ENCODE results near the gene PIP5K1C.

The PIP5K1C gene

GRCh38 chr19:3700242-3701032, at the start of gene PIP5K1C:
PIP5K1C (minus strand) TSS chr19:3700468; CDS start chr19:3700390, 78 bp downstream.
- peak; percentile 87 for DNase-seq (ENCODE audit: low spot score)

GRCh38 chr19:3748965-3749364, 48.7 kb upstream of the PIP5K1C start:
- no peak for DNase-seq (ENCODE audit: low spot score)

- no peak for DNase-seq (ENCODE audit: low spot score)
These were observed 46.2 kb upstream of the PIP5K1C start for GRCh38 chr19:3746371-3747056.

- DNase-seq (ENCODE audit: low spot score) = no peak
These were observed 45.2 kb upstream of the PIP5K1C start for GRCh38 chr19:3745363-3746045.

- peak; percentile 84 for DNase-seq (ENCODE audit: low spot score)
These were observed 43.2 kb upstream of the PIP5K1C start for GRCh38 chr19:3743486-3743885.

GRCh38 chr19:3740431-3740830, 40.2 kb upstream of the PIP5K1C start:
- DNase-seq (ENCODE audit: low spot score) = no peak

GRCh38 chr19:3738477-3739220, 38.4 kb upstream of the PIP5K1C start:
- no peak for DNase-seq (ENCODE audit: low spot score)

GRCh38 chr19:3737487-3738205, 37.4 kb upstream of the PIP5K1C start:
- no peak for DNase-seq (ENCODE audit: low spot score)

GRCh38 chr19:3736106-3736724, 35.9 kb upstream of the PIP5K1C start:
- DNase-seq (ENCODE audit: low spot score) = no peak

GRCh38 chr19:3734310-3734600, 34.0 kb upstream of the PIP5K1C start:
- no peak for DNase-seq (ENCODE audit: low spot score)

GRCh38 chr19:3733549-3734309, 33.5 kb upstream of the PIP5K1C start:
- DNase-seq (ENCODE audit: low spot score) = no peak

- DNase-seq (ENCODE audit: low spot score) = peak; percentile 35
These were observed 31.8 kb upstream of the PIP5K1C start for GRCh38 chr19:3732108-3732507.

- no peak for DNase-seq (ENCODE audit: low spot score)
These were observed 30.2 kb upstream of the PIP5K1C start for GRCh38 chr19:3730457-3730958.

- DNase-seq (ENCODE audit: low spot score) = no peak
These were observed 25.5 kb upstream of the PIP5K1C start for GRCh38 chr19:3725640-3726310.

- no peak for DNase-seq (ENCODE audit: low spot score)
These were observed 24.9 kb upstream of the PIP5K1C start for GRCh38 chr19:3725121-3725520.

GRCh38 chr19:3723883-3724282, 23.6 kb upstream of the PIP5K1C start:
- no peak for DNase-seq (ENCODE audit: low spot score)

- no peak for DNase-seq (ENCODE audit: low spot score)
These were observed 22.8 kb upstream of the PIP5K1C start for GRCh38 chr19:3723110-3723488.

- DNase-seq (ENCODE audit: low spot score) = no peak
These were observed 22.3 kb upstream of the PIP5K1C start for GRCh38 chr19:3722443-3723109.

- no peak for DNase-seq (ENCODE audit: low spot score)
These were observed 21.7 kb upstream of the PIP5K1C start for GRCh38 chr19:3721887-3722442.

Data from NAMALWA (cell line).